ENCODE measurements around the gene TNFAIP2.

TNFAIP2 gene

GRCh38 chr14:103126873-103127304 is 3.6 kb downstream of the TNFAIP2 start:
- H3K9me3 ChIP-seq (ENCODE audit: control insufficient read depth, insufficient read depth, low read depth, low read length), result no peaks in the 10 kb centered on the region
- no peak overlapping the region for H3K9ac ChIP-seq (ENCODE audit: low read length)
- H3K36me3 ChIP-seq (ENCODE audit: control insufficient read depth, insufficient read depth, low read length), result peaks cover 19% of the 10 kb centered on the region; the same call in 1 of the 2 replicates
- no peak overlapping the region for H3K27ac ChIP-seq (ENCODE audit: low read depth, low read length)
- H3K27me3 ChIP-seq (ENCODE audit: control insufficient read depth, insufficient read depth, low read length), result peaks cover 33% of the 10 kb centered on the region; the same call in 1 of the 2 replicates
- peaks cover 33% of the 10 kb centered on the region for H3K4me1 ChIP-seq (ENCODE audit: control insufficient read depth, insufficient read depth, low read length)
- peak overlapping the region; percentile 46; the same call in 1 of the 2 replicates for H3K4me3 ChIP-seq (ENCODE audit: low read depth, low read length)

DNA sequence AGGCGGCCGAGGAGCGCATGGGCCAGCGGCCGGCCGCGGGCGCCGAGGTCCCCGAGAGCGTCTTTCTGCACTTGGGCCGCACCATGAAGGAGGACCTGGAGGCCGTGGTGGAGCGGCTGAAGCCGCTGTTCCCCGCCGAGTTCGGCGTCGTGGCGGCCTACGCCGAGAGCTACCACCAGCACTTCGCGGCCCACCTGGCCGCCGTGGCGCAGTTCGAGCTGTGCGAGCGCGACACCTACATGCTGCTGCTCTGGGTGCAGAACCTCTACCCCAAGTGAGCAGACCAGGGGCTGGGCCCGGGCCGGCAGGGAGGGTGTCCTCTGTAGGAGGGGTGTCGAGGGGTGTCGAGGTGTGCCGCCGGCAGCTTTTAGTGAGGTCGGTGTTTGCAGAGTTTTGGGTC is 4.1 kb downstream of the TNFAIP2 start:
- peaks cover 28% of the 10 kb centered on the region for H3K4me1 ChIP-seq (ENCODE audit: control insufficient read depth, insufficient read depth, low read length)
- H3K27me3 ChIP-seq (ENCODE audit: control insufficient read depth, insufficient read depth, low read length), result peaks cover 33% of the 10 kb centered on the region; the same call in 1 of the 2 replicates
- no peak overlapping the region for H3K9ac ChIP-seq (ENCODE audit: low read length)
- peaks cover 19% of the 10 kb centered on the region; the same call in 1 of the 2 replicates for H3K36me3 ChIP-seq (ENCODE audit: control insufficient read depth, insufficient read depth, low read length)
- H3K27ac ChIP-seq (ENCODE audit: low read depth, low read length), result no peak overlapping the region
- no peaks in the 10 kb centered on the region for H3K9me3 ChIP-seq (ENCODE audit: control insufficient read depth, insufficient read depth, low read depth, low read length)
- H3K4me3 ChIP-seq (ENCODE audit: low read depth, low read length), result no peak overlapping the region

DNA sequence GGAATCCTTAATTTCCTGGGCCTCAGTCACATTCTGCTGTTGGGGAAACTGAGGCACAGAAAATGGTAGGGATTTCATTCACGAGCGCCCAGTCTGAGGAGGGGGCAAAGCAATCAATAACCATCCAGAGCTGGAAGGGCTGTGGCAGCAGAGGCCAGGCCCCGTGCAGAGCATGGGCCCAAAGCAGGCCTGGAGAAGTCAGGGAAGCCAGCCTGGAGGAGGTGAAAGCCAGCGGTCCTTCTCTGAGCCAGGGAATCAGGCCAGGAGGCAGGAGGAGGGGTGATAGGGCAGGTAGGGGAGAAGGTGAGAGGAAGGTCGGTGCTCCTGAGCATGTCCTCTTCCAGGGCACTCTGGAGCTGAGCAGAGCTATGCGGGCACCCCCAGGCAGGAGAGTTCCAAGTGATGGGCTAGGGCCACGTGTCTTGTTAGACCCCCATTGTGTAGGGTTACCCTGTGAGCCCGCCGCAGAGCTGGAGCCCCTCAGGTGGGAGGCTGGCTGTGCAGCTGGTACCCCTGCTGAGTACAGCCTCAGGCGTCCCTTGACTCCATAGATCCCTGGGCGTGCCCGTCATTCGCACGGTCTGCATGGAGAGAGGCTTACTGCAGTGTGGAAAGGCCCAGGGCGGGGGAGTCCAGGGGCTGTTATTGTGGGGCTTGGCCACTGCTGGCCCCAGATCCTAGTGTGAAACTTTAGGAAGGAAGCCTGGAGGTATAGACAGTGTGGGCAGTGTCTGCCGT is 4.8 kb downstream of the TNFAIP2 start:
- Histone ChIP-seq H3K27ac (ENCODE audit: low read depth, low read length) (no peak overlapping the region), H3K4me3 (ENCODE audit: low read depth, low read length) (no peak overlapping the region), H3K4me1 (ENCODE audit: control insufficient read depth, insufficient read depth, low read length) (peaks cover 23% of the 10 kb centered on the region)

GRCh38 chr14:103128631-103129300 is 5.5 kb downstream of the TNFAIP2 start:
- Histone ChIP-seq H3K9me3 (ENCODE audit: control insufficient read depth, insufficient read depth, low read depth, low read length) (no peaks in the 10 kb centered on the region), H3K27ac (ENCODE audit: low read depth, low read length) (no peak overlapping the region), H3K27me3 (ENCODE audit: control insufficient read depth, insufficient read depth, low read length) (peaks cover 33% of the 10 kb centered on the region; the same call in 1 of the 2 replicates), H3K36me3 (ENCODE audit: control insufficient read depth, insufficient read depth, low read length) (peaks cover 31% of the 10 kb centered on the region), H3K4me1 (ENCODE audit: control insufficient read depth, insufficient read depth, low read length) (peaks cover 22% of the 10 kb centered on the region), H3K9ac (ENCODE audit: low read length) (no peak overlapping the region), H3K4me3 (ENCODE audit: low read depth, low read length) (no peak overlapping the region)

More for the DNA sequence above, 4.8 kb downstream of the TNFAIP2 start:
- Histone ChIP-seq H3K36me3 (ENCODE audit: control insufficient read depth, insufficient read depth, low read length) (peaks cover 23% of the 10 kb centered on the region), H3K27me3 (ENCODE audit: control insufficient read depth, insufficient read depth, low read length) (peaks cover 33% of the 10 kb centered on the region; the same call in 1 of the 2 replicates), H3K9me3 (ENCODE audit: control insufficient read depth, insufficient read depth, low read depth, low read length) (no peaks in the 10 kb centered on the region), H3K9ac (ENCODE audit: low read length) (no peak overlapping the region)

DNA sequence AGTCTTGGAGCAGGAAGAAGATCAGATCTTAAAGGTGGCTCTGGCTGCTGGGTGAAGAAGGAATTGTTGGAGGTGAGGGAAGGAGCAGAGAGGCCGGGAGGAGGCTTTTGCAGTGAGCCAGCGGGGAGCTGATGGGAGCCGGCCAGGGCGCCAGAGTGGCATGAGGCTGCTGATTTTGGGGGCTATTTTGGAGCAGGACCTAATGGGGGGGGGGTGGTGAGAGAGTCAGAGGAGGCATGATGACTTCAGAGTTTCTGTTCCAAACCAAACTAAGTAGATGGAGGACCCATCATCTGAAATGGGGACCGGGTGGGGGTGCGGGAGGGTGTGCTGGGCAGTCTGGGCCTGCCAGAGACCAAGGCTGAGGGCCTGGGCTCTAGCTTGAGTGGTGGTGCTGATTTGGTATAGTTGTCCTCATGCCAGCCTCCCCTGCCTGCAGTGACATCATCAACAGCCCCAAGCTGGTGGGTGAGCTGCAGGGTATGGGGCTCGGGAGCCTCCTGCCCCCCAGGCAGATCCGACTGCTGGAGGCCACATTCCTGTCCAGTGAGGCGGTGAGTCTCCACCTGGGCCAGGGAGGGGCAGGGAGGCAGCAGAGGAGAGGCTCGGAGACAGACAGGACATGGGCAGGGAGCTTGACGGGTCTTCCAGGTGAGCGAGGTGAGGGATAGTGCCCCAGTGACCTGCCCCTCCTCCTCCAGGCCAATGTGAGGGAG is 6.2 kb downstream of the TNFAIP2 start:
- Histone ChIP-seq H3K36me3 (ENCODE audit: control insufficient read depth, insufficient read depth, low read length) (peaks cover 37% of the 10 kb centered on the region), H3K27me3 (ENCODE audit: control insufficient read depth, insufficient read depth, low read length) (peaks cover 28% of the 10 kb centered on the region; the same call in 1 of the 2 replicates), H3K9me3 (ENCODE audit: control insufficient read depth, insufficient read depth, low read depth, low read length) (no peaks in the 10 kb centered on the region), H3K9ac (ENCODE audit: low read length) (no peak overlapping the region), H3K4me3 (ENCODE audit: low read depth, low read length) (no peak overlapping the region), H3K27ac (ENCODE audit: low read depth, low read length) (no peak overlapping the region), H3K4me1 (ENCODE audit: control insufficient read depth, insufficient read depth, low read length) (peaks cover 15% of the 10 kb centered on the region)

DNA sequence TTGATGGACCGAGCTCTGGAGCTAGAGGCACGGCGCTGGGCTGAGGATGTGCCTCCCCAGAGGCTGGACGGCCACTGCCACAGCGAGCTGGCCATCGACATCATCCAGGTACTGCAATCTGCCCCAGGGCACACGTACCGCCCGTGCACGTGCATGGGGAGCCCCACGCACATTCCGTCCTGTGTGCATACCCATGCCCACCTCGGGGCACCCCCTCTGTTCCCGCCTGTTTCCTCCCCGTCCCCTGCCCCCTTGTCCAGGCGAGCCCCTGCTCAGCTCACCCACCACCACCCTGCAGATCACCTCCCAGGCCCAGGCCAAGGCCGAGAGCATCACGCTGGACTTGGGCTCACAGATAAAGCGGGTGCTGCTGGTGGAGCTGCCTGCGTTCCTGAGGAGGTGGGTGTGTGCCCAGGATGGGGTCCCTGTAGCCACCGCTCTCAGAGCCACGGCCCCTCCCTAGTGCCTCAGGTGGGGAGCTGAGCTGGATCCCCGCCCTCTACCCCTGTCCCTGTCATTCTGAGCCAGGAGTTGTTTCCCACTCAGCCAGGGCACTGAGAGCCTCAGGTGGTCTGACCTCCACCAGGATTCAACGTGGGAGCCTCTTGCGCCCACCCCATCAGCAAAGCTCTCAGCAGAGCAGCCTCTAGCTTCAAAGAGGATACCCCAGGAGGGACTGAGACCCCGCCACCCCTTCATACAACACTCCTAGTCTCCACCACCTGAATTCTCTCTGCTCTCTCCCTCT is 6.9 kb downstream of the TNFAIP2 start:
- H3K4me1 ChIP-seq (ENCODE audit: control insufficient read depth, insufficient read depth, low read length), result peaks cover 15% of the 10 kb centered on the region
- H3K36me3 ChIP-seq (ENCODE audit: control insufficient read depth, insufficient read depth, low read length), result peaks cover 44% of the 10 kb centered on the region
- H3K9ac ChIP-seq (ENCODE audit: low read length), result no peak overlapping the region
- no peak overlapping the region for H3K27ac ChIP-seq (ENCODE audit: low read depth, low read length)
- peaks cover 23% of the 10 kb centered on the region; the same call in 1 of the 2 replicates for H3K27me3 ChIP-seq (ENCODE audit: control insufficient read depth, insufficient read depth, low read length)
- no peaks in the 10 kb centered on the region for H3K9me3 ChIP-seq (ENCODE audit: control insufficient read depth, insufficient read depth, low read depth, low read length)
- no peak overlapping the region for H3K4me3 ChIP-seq (ENCODE audit: low read depth, low read length)

DNA sequence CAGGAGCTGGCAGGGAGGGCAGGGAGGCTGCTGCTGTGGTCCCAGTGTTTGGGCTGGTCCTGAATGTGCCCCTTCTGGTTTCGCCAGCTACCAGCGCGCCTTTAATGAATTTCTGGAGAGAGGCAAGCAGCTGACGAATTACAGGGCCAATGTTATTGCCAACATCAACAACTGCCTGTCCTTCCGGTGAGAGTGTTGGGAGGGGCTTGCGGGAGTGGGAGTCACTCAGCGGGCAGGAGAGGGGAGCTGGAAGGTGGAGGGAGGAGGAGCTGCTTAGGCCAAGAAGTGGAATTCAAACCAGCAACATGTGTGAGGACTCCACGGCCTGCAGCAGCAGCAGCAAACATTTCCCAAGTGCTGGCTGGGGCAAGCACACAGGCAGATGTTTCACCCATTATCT is 7.7 kb downstream of the TNFAIP2 start:
- Histone ChIP-seq H3K9me3 (ENCODE audit: control insufficient read depth, insufficient read depth, low read depth, low read length) (no peaks in the 10 kb centered on the region), H3K36me3 (ENCODE audit: control insufficient read depth, insufficient read depth, low read length) (peaks cover 50% of the 10 kb centered on the region), H3K27me3 (ENCODE audit: control insufficient read depth, insufficient read depth, low read length) (peaks cover 15% of the 10 kb centered on the region; the same call in 1 of the 2 replicates), H3K27ac (ENCODE audit: low read depth, low read length) (no peak overlapping the region), H3K4me1 (ENCODE audit: control insufficient read depth, insufficient read depth, low read length) (peaks cover 15% of the 10 kb centered on the region), H3K4me3 (ENCODE audit: low read depth, low read length) (no peak overlapping the region), H3K9ac (ENCODE audit: low read length) (no peak overlapping the region)

- Histone ChIP-seq H3K4me3 (ENCODE audit: low read depth, low read length) (no peak overlapping the region), H3K27me3 (ENCODE audit: control insufficient read depth, insufficient read depth, low read length) (peaks cover 9% of the 10 kb centered on the region; the same call in 1 of the 2 replicates), H3K4me1 (ENCODE audit: control insufficient read depth, insufficient read depth, low read length) (peaks cover 13% of the 10 kb centered on the region), H3K9me3 (ENCODE audit: control insufficient read depth, insufficient read depth, low read depth, low read length) (no peaks in the 10 kb centered on the region), H3K36me3 (ENCODE audit: control insufficient read depth, insufficient read depth, low read length) (peaks cover 50% of the 10 kb centered on the region), H3K9ac (ENCODE audit: low read length) (no peak overlapping the region), H3K27ac (ENCODE audit: low read depth, low read length) (no peak overlapping the region)
These were observed 8.3 kb downstream of the TNFAIP2 start for GRCh38 chr14:103131580-103131979.

- Histone ChIP-seq H3K36me3 (ENCODE audit: control insufficient read depth, insufficient read depth, low read length) (peaks cover 50% of the 10 kb centered on the region), H3K9ac (ENCODE audit: low read length) (no peak overlapping the region), H3K27me3 (ENCODE audit: control insufficient read depth, insufficient read depth, low read length) (peaks cover 4% of the 10 kb centered on the region; the same call in 1 of the 2 replicates), H3K4me1 (ENCODE audit: control insufficient read depth, insufficient read depth, low read length) (peaks cover 12% of the 10 kb centered on the region), H3K4me3 (ENCODE audit: low read depth, low read length) (no peak overlapping the region), H3K9me3 (ENCODE audit: control insufficient read depth, insufficient read depth, low read depth, low read length) (no peaks in the 10 kb centered on the region), H3K27ac (ENCODE audit: low read depth, low read length) (no peak overlapping the region)
These were observed 9.3 kb downstream of the TNFAIP2 start for GRCh38 chr14:103132381-103133209.
